GM12801 (cell line): ENCODE results near the gene MEGF9.

Source experiments
- TF ChIP-seq, protein P1 (sequence below): IDR thresholded peaks from one replicate; pipeline ENCODE4 v1.5.1; 2011; ENCODE audit warnings: control low read depth; ENCODE audit not compliant: insufficient read length; ENCODE audit errors: extremely low read depth

The MEGF9 gene

DNA sequence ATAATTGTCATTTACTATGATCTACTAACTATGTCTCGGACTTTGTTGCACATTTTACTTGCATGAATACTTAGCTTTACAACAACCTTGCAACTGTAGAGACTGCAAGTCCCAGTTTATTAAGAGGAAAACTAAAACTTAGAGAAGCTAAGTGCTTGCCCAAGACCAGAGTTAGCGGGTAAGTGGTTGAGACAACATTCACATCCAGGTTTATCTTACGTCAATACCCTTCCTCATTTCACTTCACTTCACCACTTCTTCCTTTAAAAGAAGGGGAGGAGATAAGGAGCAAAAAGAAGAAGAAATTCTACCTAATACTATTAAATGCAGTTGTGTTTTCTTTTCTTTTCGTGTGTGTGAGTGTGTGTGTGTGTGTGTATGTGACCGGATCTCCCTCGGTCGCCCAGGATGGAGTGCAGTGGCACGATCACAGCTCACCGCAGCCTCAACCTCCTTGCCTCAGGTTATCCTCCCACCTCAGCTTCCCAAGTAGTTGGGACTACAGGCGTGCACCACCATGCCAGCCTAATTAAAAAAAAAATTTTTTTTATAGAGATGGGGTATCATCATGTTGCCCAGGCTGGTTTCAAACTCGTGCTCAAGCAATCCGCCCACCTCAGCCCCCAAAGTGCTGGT is 37.4 kb downstream of the MEGF9 start:
- TF ChIP-seq, protein P1, sequence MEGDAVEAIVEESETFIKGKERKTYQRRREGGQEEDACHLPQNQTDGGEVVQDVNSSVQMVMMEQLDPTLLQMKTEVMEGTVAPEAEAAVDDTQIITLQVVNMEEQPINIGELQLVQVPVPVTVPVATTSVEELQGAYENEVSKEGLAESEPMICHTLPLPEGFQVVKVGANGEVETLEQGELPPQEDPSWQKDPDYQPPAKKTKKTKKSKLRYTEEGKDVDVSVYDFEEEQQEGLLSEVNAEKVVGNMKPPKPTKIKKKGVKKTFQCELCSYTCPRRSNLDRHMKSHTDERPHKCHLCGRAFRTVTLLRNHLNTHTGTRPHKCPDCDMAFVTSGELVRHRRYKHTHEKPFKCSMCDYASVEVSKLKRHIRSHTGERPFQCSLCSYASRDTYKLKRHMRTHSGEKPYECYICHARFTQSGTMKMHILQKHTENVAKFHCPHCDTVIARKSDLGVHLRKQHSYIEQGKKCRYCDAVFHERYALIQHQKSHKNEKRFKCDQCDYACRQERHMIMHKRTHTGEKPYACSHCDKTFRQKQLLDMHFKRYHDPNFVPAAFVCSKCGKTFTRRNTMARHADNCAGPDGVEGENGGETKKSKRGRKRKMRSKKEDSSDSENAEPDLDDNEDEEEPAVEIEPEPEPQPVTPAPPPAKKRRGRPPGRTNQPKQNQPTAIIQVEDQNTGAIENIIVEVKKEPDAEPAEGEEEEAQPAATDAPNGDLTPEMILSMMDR = no peak

DNA sequence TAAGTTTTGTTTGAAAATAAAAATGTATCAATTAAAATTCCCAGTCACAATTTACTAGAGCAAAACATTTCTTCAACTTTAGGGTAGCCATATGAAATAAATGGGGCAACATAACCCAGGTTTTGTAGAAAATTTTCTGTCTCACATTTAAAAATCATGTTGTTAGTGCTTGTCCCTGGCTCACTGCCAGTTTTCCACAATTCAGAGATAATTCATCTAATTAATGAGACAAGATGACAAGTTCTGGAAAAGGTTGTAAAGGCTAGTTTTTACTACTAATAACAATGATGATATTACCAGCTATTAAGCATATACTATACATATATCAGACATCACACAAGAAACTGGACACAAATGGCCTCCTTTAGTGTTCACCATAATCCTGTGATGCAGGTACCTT is 45.9 kb downstream of the MEGF9 start:
- TF ChIP-seq, protein P1 = no peak

DNA sequence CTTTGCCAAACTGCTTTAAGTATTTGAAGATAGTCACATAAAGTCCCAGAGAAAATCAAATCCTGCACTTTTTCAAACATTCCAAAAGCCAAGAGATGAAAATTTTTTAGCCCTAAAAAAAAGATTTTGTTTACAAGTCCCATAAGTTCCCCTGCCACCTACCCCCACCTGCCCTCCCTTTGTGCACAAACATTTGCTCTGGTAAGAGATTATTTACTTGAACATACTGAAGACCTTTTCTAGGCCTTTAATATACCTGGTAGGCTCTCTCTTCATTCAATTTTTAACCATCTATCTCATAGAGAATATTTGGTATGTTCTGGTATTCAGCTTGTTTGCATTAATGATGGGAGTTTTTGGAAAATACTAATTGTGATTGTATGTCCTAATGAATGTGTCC is 50.3 kb downstream of the MEGF9 start:
- TF ChIP-seq, protein P1 = no peak

DNA sequence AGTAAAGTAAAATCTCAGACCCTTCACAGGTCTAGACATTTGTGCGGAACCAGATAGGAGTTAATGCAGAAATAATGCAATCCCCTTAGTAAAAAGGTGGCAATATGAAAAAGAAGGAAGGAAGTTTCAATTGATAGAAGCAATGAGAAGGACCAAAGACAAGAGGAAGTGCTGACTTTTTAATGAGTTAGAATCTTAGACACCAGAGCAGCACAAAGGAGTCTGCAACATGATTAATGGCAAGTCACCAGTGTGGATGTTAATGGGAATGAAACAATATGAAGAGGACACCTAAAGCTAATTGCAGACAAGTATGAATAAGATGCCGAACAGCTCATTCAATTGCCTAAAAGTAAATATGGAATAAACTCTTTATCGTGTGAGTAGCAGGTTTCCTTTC is 50.9 kb downstream of the MEGF9 start:
- TF ChIP-seq, protein P1 = no peak

DNA sequence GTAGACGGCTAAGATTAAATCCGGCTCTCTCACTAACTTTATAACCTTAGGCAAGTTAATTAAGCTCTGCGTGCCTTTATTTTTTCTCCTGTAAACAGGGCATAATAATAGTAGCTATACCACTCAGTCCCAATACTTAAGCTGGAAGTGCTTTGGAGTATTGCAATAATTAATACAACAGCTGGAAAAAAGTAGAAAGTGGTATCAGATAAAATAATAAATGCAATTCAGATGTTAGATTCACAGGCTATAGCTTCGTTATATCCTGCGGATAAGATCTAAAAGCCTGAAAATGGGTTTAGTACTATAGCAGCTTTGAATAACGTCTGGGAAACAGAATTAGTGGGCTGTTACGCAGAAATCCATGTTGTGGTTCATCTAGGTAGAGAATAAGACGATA is 51.8 kb downstream of the MEGF9 start:
- TF ChIP-seq, protein P1 = no peak

DNA sequence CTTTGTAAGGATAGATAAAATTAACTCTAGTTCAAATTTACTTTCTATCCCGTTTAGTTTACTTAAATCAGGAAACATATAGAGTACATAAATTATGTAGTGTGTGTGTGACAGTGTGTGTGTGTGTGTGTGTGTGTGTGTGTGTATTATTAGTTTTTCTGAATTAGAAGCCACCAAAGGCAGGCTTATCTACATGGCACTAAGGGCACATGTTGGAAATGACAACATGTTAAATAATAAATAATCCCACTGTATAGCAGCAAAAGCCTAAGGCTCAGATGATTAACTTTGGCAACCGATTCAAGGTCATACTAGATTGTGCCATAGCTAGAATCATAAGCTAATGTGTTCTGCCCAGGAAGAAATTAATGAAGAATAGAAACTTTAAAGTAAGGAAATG is 54.6 kb downstream of the MEGF9 start:
- TF ChIP-seq, protein P1 = no peak

DNA sequence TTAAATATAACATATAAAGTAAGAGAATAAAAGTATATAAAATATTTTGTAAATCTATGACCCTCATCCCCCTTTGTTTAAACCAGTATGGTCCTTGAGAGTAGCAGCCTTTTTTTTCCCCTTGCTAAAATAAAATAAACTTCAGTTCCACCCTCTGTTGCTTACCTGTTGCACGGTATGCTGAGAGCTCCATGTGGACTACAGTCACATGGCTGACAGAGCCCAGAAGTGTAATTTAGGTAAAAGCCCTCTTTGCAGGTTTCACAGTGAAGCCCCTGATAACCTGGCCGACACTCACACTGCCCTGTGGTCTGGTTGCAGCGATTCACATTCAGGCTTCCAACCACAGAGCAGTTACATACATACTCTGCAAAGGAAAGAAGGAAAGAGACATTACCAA is 55.1 kb downstream of the MEGF9 start:
- TF ChIP-seq, protein P1 = no peak
